HG03135 (cell line): ENCODE data around the gene ASPDH.
"Not testable (repeated sequence)": the region's sequence is repeated elsewhere in the genome, so short reads cannot be mapped to it uniquely, and the experiment has no call there.

Experiments
- ATAC-seq: cut with Tn5 transposase; IDR thresholded peaks from one replicate; pipeline ENCODE4 v1.9.1; 2021; ENCODE audit warnings: mild to moderate bottlenecking, moderate library complexity; ENCODE audit not compliant: unreplicated experiment

The ASPDH gene

GRCh38 chr19:50480281-50481111 lies 33.2 kb downstream of the ASPDH start:
- ATAC-seq = no peak

DNA sequence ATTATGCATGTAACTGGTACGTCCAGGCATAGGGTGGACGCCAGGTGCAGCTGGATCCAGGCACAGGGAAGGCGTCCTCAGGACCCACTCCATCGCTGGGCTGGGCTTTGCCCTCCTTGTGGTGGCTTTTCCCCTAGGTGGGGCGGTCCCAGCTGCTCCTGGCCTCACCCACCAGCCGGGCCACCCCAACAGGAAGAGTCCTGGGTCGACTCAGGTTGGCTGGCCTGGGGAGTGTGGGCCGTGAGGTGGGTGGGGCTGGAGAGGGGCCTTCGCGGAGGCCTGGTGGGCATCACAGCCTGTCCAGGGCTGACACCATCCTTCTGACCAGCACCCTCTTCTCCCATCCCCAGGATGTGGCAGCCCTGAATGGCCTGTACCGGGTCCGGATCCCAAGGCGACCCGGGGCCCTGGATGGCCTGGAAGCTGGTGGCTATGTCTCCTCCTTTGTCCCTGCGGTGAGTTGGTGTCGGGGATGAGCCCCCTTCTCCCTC lies 33.9 kb downstream of the ASPDH start:
- ATAC-seq = no peak

GRCh38 chr19:50478901-50479715 lies 34.6 kb downstream of the ASPDH start:
- ATAC-seq = no peak

GRCh38 chr19:50477751-50478515 lies 35.8 kb downstream of the ASPDH start:
- ATAC-seq = no peak

DNA sequence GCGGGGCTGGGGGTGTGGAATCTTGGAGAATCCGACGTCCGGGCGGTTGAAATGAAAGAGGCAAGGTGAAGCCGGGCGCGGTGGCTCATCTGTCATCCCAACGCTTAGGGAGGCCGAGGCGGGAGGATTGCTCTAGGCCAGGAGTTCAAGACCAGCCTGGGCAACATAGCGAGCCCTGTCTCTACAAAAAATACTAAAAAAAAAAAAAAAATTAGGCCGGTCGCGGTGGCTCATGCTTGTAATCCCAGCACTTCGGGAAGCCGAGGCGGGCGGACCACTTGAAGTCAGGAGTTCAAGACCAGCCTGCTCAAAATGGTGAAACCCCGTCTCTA lies 36.8 kb downstream of the ASPDH start:
- ATAC-seq = no peak

- peak; percentile 72 for ATAC-seq
Observed at GRCh38 chr19:50476224-50476906, 37.3 kb downstream of the ASPDH start, which contains the start of the genes EMC10 and GARIN5A. Gene EMC10 (plus strand): TSS chr19:50476507. CDS start chr19:50476545, 38 bp downstream. Gene GARIN5A (minus strand): TSS chr19:50476848. CDS start chr19:50476388, 460 bp downstream.

GRCh38 chr19:50475736-50476223 lies 37.9 kb downstream of the ASPDH start:
- no peak for ATAC-seq

DNA sequence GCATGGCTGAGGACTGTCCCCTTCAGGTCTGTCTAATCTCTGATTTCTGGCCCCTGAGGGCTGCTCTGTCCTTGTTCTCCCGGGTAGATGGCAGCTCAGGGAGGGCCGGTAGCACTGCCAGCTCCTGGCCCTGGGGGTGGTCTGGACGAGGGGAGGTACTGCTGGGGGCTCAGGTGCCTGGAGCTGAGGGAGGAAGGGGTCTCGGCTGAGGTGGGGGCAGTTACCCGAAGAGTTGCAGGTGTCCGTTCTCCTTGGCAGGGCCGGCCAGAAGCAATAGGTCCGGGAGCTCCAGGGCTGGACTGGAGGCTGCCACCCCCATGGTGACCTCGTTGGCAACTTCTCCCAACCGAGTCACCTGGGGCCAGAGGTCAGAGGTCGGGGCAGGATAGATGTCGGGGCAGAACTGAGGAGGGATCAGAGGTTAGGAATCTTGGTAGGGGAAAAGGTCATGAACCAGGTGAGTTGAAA lies 38.6 kb downstream of the ASPDH start:
- no peak for ATAC-seq

DNA sequence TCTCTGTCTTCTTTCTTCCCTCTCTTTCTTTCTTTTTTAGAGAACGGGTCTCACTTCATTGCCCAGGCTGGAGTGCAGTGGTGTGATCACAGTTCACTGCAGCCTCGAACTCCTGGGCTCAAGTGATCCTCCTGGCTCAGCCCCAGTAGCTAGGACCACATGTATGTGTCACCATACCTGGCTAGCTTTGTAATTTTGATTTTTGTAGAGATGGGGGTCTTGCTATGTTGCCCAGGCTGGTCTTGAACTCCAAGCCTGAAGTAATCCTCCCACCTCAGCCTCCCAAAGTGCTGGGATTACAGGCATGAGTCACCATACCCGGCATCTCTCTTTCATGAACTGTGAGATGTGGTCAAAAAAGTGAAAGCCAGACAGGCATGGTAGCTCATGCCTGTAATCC lies 40.4 kb downstream of the ASPDH start:
- not testable (repeated sequence) for ATAC-seq

- no peak for ATAC-seq
Observed at GRCh38 chr19:50468818-50469217, 44.9 kb downstream of the ASPDH start.

GRCh38 chr19:50467566-50467965 lies 46.1 kb downstream of the ASPDH start:
- ATAC-seq = no peak

DNA sequence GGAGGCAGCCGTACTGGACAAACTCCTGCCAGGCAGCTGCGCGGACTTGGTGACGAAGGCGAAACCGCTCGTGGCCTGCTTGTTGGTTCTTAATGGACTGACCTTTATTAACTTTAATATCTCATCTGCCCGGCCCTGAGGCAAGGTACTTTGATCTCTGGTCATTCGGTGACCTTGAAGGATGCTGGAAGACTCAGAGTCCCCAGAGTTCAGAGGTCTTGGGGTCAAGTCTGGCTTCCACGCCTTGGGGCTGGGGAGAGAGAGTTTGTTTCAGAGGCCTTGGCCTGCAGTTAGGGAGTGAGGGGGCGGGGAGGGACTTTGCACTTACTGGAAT lies 47.0 kb downstream of the ASPDH start:
- no peak for ATAC-seq

DNA sequence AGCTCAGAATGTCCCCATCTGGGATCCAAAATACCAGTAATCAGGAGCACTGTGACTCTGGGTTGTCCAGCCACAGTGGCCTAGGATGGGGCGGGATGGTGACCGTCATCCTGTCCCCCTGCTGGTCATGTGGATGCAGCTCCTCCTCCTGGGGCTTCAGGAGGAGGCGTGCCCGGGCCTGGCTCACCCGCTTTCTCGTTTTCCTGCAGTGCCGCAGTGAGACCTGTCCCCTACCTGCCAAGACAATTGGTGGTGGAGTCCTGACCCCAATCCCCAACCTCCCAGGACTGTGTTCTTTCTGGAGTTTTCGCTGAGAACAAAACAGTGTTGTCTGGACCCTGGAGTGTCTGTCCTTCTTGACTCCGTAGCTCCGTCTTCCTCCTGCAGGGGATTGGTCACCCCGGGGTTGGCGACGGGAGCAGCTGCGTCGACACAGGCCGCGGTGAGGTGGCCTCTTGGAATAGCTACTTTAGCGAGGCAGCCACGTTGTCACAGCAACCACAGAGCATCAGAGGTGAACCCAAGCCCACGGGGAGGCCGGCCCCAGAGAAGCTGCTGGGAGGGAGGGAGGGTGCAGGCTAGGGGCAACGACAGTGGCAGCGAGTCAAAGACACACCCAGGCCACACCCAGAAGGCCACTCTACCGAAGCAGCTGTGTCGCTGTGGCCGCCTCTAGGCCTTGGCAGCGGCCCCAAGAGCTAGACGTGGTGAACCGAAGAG lies 47.6 kb downstream of the ASPDH start:
- no peak for ATAC-seq

GRCh38 chr19:50465000-50465399 lies 48.7 kb downstream of the ASPDH start:
- ATAC-seq = no peak

DNA sequence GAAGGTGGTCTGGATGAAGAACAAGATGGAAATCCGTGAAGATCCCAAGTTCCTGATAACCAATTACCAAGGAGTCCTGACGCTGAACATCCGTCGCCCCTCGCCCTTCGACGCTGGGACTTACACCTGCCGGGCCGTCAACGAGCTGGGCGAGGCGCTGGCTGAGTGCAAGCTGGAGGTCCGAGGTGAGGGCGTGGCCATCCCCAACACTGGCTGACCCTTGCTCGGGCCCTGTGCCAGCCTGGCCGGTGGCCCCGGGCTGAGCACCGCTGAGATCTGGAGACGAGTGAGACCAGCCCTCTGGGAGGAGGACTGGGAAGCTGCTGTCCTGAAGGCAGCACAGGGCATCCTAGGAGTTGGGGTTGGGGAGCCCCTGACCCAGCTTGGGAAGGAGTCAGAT lies 49.4 kb downstream of the ASPDH start:
- no peak for ATAC-seq

DNA sequence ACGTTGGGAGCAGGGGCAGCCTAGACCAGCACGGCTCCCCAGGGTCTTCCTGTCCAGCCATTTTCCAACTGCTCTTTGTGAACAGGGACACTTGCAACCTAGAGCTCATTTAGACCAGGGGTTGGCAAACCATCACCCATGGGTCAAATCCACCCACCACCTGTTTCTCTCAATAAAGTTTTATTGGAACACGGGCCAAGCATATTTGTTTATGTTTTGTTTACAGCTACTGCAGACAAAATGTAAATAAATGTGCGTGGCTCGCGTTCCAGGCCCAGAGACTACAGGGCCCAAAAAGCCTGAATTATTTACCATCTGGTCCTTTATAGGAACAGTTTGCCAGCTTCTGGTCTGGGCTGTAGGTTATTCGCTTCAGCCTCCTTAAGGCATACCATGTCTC lies 50.7 kb downstream of the ASPDH start:
- ATAC-seq = no peak
